OCI-LY1 (cell line): ENCODE data around the gene VWA8.

Experiments used
- H2AFZ ChIP-seq: fragments of 200-600 bp; sonication (generic), shearing (Covaris generic); 2 replicates; pipeline ENCODE4 v1.6.0; 2014; ENCODE audit warnings: antibody characterized with exemption, mild to moderate bottlenecking, low read length
- H3F3A ChIP-seq: fragments of 200-600 bp; sonication (generic), shearing (Covaris generic); 2 replicates; pipeline ENCODE4 v1.6.0; 2014; ENCODE audit warnings: mild to moderate bottlenecking, antibody characterized with exemption, low read length, moderate library complexity; ENCODE audit not compliant: insufficient read depth
- H3K27ac ChIP-seq: fragments of 200-600 bp; sonication (generic); 2 replicates; pipeline ENCODE4 v1.5.1; 2014; ENCODE audit warnings: low read length, mixed run types, mild to moderate bottlenecking, low read depth; ENCODE audit not compliant: poor library complexity, severe bottlenecking
- H3K27me3 ChIP-seq: fragments of 200-600 bp; sonication (generic); 2 replicates; pipeline ENCODE4 v1.6.0; 2014; ENCODE audit warnings: antibody characterized with exemption, mild to moderate bottlenecking, low read length, moderate library complexity; ENCODE audit not compliant: insufficient read depth
- H3K36me3 ChIP-seq: fragments of 200-600 bp; sonication (generic); 2 replicates; pipeline ENCODE4 v1.6.1; 2014; ENCODE audit warnings: mild to moderate bottlenecking, antibody characterized with exemption, low read length, moderate library complexity, mixed read lengths; ENCODE audit not compliant: insufficient read depth
- H3K4me1 ChIP-seq: fragments of 200-600 bp; sonication (generic); 2 replicates; pipeline ENCODE4 v1.5.1; 2014; ENCODE audit warnings: mild to moderate bottlenecking, low read length, moderate library complexity; ENCODE audit not compliant: insufficient read depth, severe bottlenecking
- H3K4me2 ChIP-seq: fragments of 200-600 bp; sonication (generic), shearing (Covaris generic); 2 replicates; pipeline ENCODE4 v1.6.1; 2014; ENCODE audit warnings: low read length
- H3K4me3 ChIP-seq: fragments of 200-600 bp; sonication (generic); 2 replicates; pipeline ENCODE4 v1.5.1; 2014; ENCODE audit warnings: low read length, low read depth, mild to moderate bottlenecking, mixed read lengths; ENCODE audit not compliant: poor library complexity, severe bottlenecking
- H3K79me2 ChIP-seq: fragments of 200-600 bp; shearing (Covaris generic); 2 replicates; pipeline ENCODE4 v1.6.1; 2016; ENCODE audit warnings: mixed run types, low read length, mixed read lengths; ENCODE audit not compliant: insufficient read depth
- H3K9ac ChIP-seq: fragments of 200-600 bp; sonication (generic), shearing (Covaris generic); 2 replicates; pipeline ENCODE4 v1.6.1; 2014; ENCODE audit warnings: mild to moderate bottlenecking, low read length, mixed read lengths
- H3K9me2 ChIP-seq: fragments of 200-600 bp; sonication (generic), shearing (Covaris generic); 2 replicates; pipeline ENCODE4 v1.6.1; 2014; ENCODE audit warnings: low read depth, mild to moderate bottlenecking, low read length, mixed read lengths
- H3K9me3 ChIP-seq: fragments of 200-600 bp; shearing (Covaris generic); 2 replicates; pipeline ENCODE4 v1.6.1; 2014; ENCODE audit warnings: low read length, mixed read lengths
- H4K20me1 ChIP-seq: fragments of 200-600 bp; sonication (generic), shearing (Covaris generic); 2 replicates; pipeline ENCODE4 v1.6.0; 2016; ENCODE audit warnings: mild to moderate bottlenecking, low read length; ENCODE audit not compliant: insufficient read depth
- EZH2 ChIP-seq: fragments of 200-600 bp; sonication (generic), shearing (Covaris generic); IDR thresholded peaks from 2 replicates; pipeline ENCODE4 v1.8.0; 2017; ENCODE audit warnings: borderline replicate concordance, mixed run types, mild to moderate bottlenecking, antibody characterized with exemption, low read length, moderate library complexity, mixed read lengths
- TF ChIP-seq, protein P1 (sequence below): fragments of 200-600 bp; sonication (generic), shearing (Covaris generic); IDR thresholded peaks from 2 replicates; pipeline ENCODE4 v1.5.1; 2017; ENCODE audit warnings: mild to moderate bottlenecking, antibody characterized with exemption, low read length, moderate library complexity, mixed read lengths

Gene VWA8

DNA sequence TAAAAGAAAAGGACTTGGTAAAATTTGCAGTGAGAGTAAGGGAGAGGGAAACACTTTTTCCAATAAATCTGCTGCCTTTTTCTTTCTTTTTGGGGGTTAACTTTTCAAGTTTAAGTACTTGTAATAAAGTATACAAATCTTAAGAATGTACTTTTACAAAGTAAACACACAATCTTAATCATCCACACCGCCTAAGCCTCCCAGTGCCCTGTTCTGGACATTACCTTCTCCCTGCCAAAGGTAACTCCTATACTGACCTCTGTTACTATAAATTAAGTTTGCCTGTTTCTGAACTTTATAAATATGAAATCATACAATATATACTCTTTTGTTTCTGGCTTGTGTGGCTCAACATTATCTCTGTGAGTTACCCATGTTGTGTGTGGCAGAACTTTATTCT lies 365.6 kb downstream of the VWA8 start:
- H3K9me3 ChIP-seq, result no peaks in the 10 kb centered on the region
- no peak overlapping the region for H3K4me3 ChIP-seq
- TF ChIP-seq, protein P1, sequence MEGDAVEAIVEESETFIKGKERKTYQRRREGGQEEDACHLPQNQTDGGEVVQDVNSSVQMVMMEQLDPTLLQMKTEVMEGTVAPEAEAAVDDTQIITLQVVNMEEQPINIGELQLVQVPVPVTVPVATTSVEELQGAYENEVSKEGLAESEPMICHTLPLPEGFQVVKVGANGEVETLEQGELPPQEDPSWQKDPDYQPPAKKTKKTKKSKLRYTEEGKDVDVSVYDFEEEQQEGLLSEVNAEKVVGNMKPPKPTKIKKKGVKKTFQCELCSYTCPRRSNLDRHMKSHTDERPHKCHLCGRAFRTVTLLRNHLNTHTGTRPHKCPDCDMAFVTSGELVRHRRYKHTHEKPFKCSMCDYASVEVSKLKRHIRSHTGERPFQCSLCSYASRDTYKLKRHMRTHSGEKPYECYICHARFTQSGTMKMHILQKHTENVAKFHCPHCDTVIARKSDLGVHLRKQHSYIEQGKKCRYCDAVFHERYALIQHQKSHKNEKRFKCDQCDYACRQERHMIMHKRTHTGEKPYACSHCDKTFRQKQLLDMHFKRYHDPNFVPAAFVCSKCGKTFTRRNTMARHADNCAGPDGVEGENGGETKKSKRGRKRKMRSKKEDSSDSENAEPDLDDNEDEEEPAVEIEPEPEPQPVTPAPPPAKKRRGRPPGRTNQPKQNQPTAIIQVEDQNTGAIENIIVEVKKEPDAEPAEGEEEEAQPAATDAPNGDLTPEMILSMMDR, result no peak
- TF ChIP-seq EZH2, result no peak
- no peaks in the 10 kb centered on the region for H3K79me2 ChIP-seq
- H3K4me1 ChIP-seq, result peaks cover 31% of the 10 kb centered on the region
- no peak overlapping the region for H2AFZ ChIP-seq
- no peaks in the 10 kb centered on the region for H3K9me2 ChIP-seq
- H3K36me3 ChIP-seq, result no peaks in the 10 kb centered on the region
- no peak overlapping the region for H3K4me2 ChIP-seq
- H3K27me3 ChIP-seq, result no peaks in the 10 kb centered on the region
- H3K27ac ChIP-seq, result peak overlapping the region; percentile 15
- H4K20me1 ChIP-seq, result no peaks in the 10 kb centered on the region
- 0 out of 2 replicates have a peak, but pooled peaks cover 4% of the 10 kb centered on the region for H3F3A ChIP-seq
- H3K9ac ChIP-seq, result no peak overlapping the region

DNA sequence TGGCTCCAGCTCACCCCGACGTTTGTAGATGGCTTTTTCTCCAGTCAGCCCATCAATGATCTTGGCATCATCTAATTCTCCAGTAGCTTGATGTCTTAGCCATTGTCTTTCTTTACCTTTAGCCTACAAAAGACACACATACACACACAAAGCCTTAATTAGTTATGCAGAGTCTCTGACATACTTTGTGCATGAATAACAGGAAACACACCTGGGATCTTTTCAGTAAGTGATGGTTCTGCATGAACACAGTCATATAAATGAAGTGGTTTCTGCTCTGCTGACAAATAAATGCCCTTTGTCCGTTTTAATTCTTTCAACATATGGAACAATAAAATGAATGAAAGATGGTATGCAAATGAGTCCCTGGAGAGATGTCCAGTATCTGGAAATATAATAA lies 370.3 kb downstream of the VWA8 start:
- TF ChIP-seq EZH2, result no peak
- TF ChIP-seq, protein P1, result no peak
- H3K27ac ChIP-seq, result peak overlapping the region; percentile 92
- H3K4me1 ChIP-seq, result peaks cover 59% of the 10 kb centered on the region
- H3K36me3 ChIP-seq, result peaks cover 7% of the 10 kb centered on the region; the same call in 1 of the 2 replicates
- peak overlapping the region; percentile 19 for H3K4me3 ChIP-seq
- no peaks in the 10 kb centered on the region for H4K20me1 ChIP-seq
- H3K4me2 ChIP-seq, result peak overlapping the region; percentile 40
- no peak overlapping the region for H2AFZ ChIP-seq
- no peaks in the 10 kb centered on the region for H3K9me2 ChIP-seq
- no peaks in the 10 kb centered on the region for H3K27me3 ChIP-seq
- H3K9ac ChIP-seq, result peak overlapping the region; percentile 12; the same call in 1 of the 2 replicates
- no peaks in the 10 kb centered on the region for H3F3A ChIP-seq
- no peaks in the 10 kb centered on the region for H3K9me3 ChIP-seq
- no peaks in the 10 kb centered on the region for H3K79me2 ChIP-seq

DNA sequence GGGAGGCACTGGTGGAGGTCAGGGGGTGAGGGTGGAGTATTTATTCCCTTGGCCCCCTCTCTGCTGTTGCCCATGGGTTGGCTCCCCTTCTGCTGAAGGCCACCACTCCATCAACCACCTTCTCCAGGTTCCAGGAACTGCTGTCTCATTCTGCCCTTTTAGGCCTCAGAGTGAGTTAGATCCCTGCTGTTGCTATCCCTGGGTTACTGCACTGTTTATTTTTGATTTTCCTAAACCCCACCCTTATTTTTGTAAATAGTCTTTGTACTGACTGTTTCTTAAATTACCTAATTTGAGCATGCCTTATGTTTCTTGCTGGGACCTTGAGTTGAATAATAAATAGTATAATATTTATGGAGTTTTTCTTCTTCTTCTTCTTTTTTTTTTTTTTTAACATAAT lies 370.8 kb downstream of the VWA8 start:
- no peak for TF ChIP-seq EZH2
- TF ChIP-seq, protein P1, result no peak
- Histone ChIP-seq H3K27ac (peak overlapping the region; percentile 92), H3K4me2 (peak overlapping the region; percentile 40), H3K9me3 (no peaks in the 10 kb centered on the region), H2AFZ (no peak overlapping the region), H3K79me2 (no peaks in the 10 kb centered on the region), H3F3A (no peaks in the 10 kb centered on the region), H3K36me3 (peaks cover 7% of the 10 kb centered on the region; the same call in 1 of the 2 replicates), H4K20me1 (no peaks in the 10 kb centered on the region), H3K27me3 (no peaks in the 10 kb centered on the region), H3K9me2 (no peaks in the 10 kb centered on the region), H3K4me3 (peak overlapping the region; percentile 14), H3K4me1 (peaks cover 54% of the 10 kb centered on the region), H3K9ac (peak overlapping the region; percentile 54)
